BE2C (cell line): Measurements from ENCODE around the gene NRAP.

Source experiments
- DNase-seq: peaks from one replicate; pipeline ENCODE4 v3.0.0-alpha.2; 2020
- H3K27me3 ChIP-seq: fragments of 250-450 bp; sonication (Bioruptor Pico); 2 replicates; pipeline ENCODE4 v1.5.1; 2020; ENCODE audit warnings: mild to moderate bottlenecking
- H3K36me3 ChIP-seq: fragments of 250-450 bp; sonication (Bioruptor Pico); 2 replicates; pipeline ENCODE4 v1.5.1; 2020; ENCODE audit warnings: mild to moderate bottlenecking
- H3K4me1 ChIP-seq: fragments of 250-450 bp; sonication (Bioruptor Pico); 2 replicates; pipeline ENCODE4 v1.5.1; 2020
- H3K4me3 ChIP-seq: 2 replicates; pipeline ENCODE4 v1.5.1; 2011; ENCODE audit warnings: low read depth, low read length
- H3K9me3 ChIP-seq: fragments of 250-450 bp; sonication (Bioruptor Pico); 2 replicates; pipeline ENCODE4 v1.5.1; 2020
- CTCF ChIP-seq: IDR thresholded peaks from 2 replicates; pipeline ENCODE4 v1.5.1; 2012; ENCODE audit warnings: mild to moderate bottlenecking, low read depth, low read length

NRAP gene

GRCh38 chr10:113650172-113650571 is 13.7 kb downstream of the NRAP start:
- DNase-seq = no peak
- Histone ChIP-seq H3K9me3 (no peaks in the 10 kb centered on the region), H3K4me3 (no peak overlapping the region), H3K27me3 (0 out of 2 replicates have a peak, but pooled peaks cover 5% of the 10 kb centered on the region), H3K36me3 (no peaks in the 10 kb centered on the region), H3K4me1 (no peaks in the 10 kb centered on the region)
- no peak for TF ChIP-seq CTCF

- Histone ChIP-seq H3K9me3 (no peaks in the 10 kb centered on the region), H3K4me1 (no peaks in the 10 kb centered on the region), H3K4me3 (no peak overlapping the region), H3K27me3 (no peaks in the 10 kb centered on the region; the same call in 1 of the 2 replicates), H3K36me3 (no peaks in the 10 kb centered on the region)
- no peak for TF ChIP-seq CTCF
- no peak for DNase-seq
These were observed 15.4 kb downstream of the NRAP start for GRCh38 chr10:113648478-113648877.

DNA sequence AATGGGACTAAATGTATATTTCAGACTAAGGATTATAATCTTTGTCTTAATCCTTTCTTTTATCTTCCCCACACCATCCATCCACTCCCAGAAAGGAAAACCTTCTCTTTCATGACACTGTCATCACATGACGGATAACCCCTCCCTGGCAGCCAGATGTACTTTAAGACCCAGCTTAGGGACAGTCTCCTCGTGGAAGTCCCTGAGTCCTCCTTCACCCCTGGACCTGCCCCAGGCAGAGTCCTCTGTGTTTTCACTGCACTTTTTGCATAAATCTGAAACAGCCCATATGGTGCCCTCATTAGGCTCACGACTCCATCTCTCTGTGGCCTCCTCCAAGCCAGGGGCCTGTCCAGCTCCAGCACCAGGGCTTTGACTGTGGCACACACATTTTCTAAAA is 16.0 kb downstream of the NRAP start:
- Histone ChIP-seq H3K9me3 (no peaks in the 10 kb centered on the region), H3K36me3 (no peaks in the 10 kb centered on the region), H3K27me3 (no peaks in the 10 kb centered on the region; the same call in 1 of the 2 replicates), H3K4me1 (no peaks in the 10 kb centered on the region), H3K4me3 (no peak overlapping the region)
- TF ChIP-seq CTCF = no peak
- no peak for DNase-seq

- Histone ChIP-seq H3K27me3 (no peaks in the 10 kb centered on the region; the same call in 1 of the 2 replicates), H3K9me3 (no peaks in the 10 kb centered on the region), H3K4me1 (no peaks in the 10 kb centered on the region), H3K4me3 (no peak overlapping the region), H3K36me3 (no peaks in the 10 kb centered on the region)
- no peak for DNase-seq
- no peak for TF ChIP-seq CTCF
These were observed 17.3 kb downstream of the NRAP start for GRCh38 chr10:113646336-113647201.

GRCh38 chr10:113644185-113645120 is 19.4 kb downstream of the NRAP start:
- Histone ChIP-seq H3K9me3 (no peaks in the 10 kb centered on the region), H3K27me3 (no peaks in the 10 kb centered on the region; the same call in none of the 2 replicates), H3K36me3 (no peaks in the 10 kb centered on the region), H3K4me3 (no peak overlapping the region), H3K4me1 (no peaks in the 10 kb centered on the region)
- no peak for TF ChIP-seq CTCF
- no peak for DNase-seq
